ENCODE data around the gene CFAP251. TPM values are rescaled to one million over a fixed set of nuclear protein-coding genes. Genes with fewer than 3 reads are reported as not detected.

CFAP251 gene
- total and polyA plus RNA-seq, 2 experiments from 2014 or later = 3.0 to 3.7 TPM

GRCh38 chr12:122009741-122010140 lies 91.3 kb downstream of the CFAP251 start:
- no peak for TF ChIP-seq EZH2phosphoT487 (IDR thresholded peaks at IDR 0.05; ENCODE audit: low read depth, severe bottlenecking, unreplicated experiment)
- no peak for TF ChIP-seq CTCF (IDR thresholded peaks at IDR 0.05; ENCODE audit: poor library complexity)
- Histone ChIP-seq H2AFZ (no peak overlapping the region), H3K36me3 (replicated peaks; ENCODE audit: insufficient read depth, low read depth) (no peaks in the 10 kb centered on the region), H3K4me3 (no peak overlapping the region), H3K9me3 (ENCODE audit: low read depth) (no peaks in the 10 kb centered on the region), H3K27ac (no peak overlapping the region), H3K27me3 (no peaks in the 10 kb centered on the region), H3K4me2 (no peak overlapping the region), H3K79me2 (no peaks in the 10 kb centered on the region), H3K9me2 (replicated peaks; ENCODE audit: insufficient read depth) (no peaks in the 10 kb centered on the region), H4K20me1 (ENCODE audit: insufficient read depth, poor library complexity, severe bottlenecking) (no peaks in the 10 kb centered on the region), H3K4me1 (ENCODE audit: insufficient read depth) (no peaks in the 10 kb centered on the region)
- 89% methylated on average over 7 of the region's 9 CpGs for WGBS (ENCODE audit: low lambda C conversion rate, missing lambda C conversion rate)
- no peak for DNase-seq (ENCODE audit: low spot score)

GRCh38 chr12:122012184-122012583 lies 93.8 kb downstream of the CFAP251 start:
- Histone ChIP-seq H3K79me2 (no peaks in the 10 kb centered on the region), H3K9me3 (ENCODE audit: low read depth) (no peaks in the 10 kb centered on the region), H4K20me1 (ENCODE audit: insufficient read depth, poor library complexity, severe bottlenecking) (no peaks in the 10 kb centered on the region), H3K4me1 (ENCODE audit: insufficient read depth) (no peaks in the 10 kb centered on the region), H2AFZ (no peak overlapping the region), H3K36me3 (replicated peaks; ENCODE audit: insufficient read depth, low read depth) (no peaks in the 10 kb centered on the region), H3K9me2 (replicated peaks; ENCODE audit: insufficient read depth) (no peaks in the 10 kb centered on the region), H3K27ac (no peak overlapping the region), H3K4me3 (no peak overlapping the region), H3K27me3 (no peaks in the 10 kb centered on the region), H3K4me2 (no peak overlapping the region)
- TF ChIP-seq EZH2phosphoT487 (IDR thresholded peaks at IDR 0.05; ENCODE audit: low read depth, severe bottlenecking, unreplicated experiment) (no peak), CTCF (IDR thresholded peaks at IDR 0.05; ENCODE audit: poor library complexity) (no peak), EZH2 (IDR thresholded peaks at IDR 0.05; ENCODE audit: borderline replicate concordance) (no peak)
- WGBS (ENCODE audit: low lambda C conversion rate, missing lambda C conversion rate) = 94% methylated on average over 6 of the region's 6 CpGs
- DNase-seq (ENCODE audit: low spot score) = no peak

GRCh38 chr12:122013136-122013535 lies 94.7 kb downstream of the CFAP251 start:
- no peak overlapping the region for H3K4me3 ChIP-seq
- no peaks in the 10 kb centered on the region for H3K9me2 ChIP-seq (replicated peaks; ENCODE audit: insufficient read depth)
- no peaks in the 10 kb centered on the region for H4K20me1 ChIP-seq (ENCODE audit: insufficient read depth, poor library complexity, severe bottlenecking)
- TF ChIP-seq EZH2 (IDR thresholded peaks at IDR 0.05; ENCODE audit: borderline replicate concordance) (no peak), EZH2phosphoT487 (IDR thresholded peaks at IDR 0.05; ENCODE audit: low read depth, severe bottlenecking, unreplicated experiment) (no peak), CTCF (IDR thresholded peaks at IDR 0.05; ENCODE audit: poor library complexity) (no peak)
- H3K9me3 ChIP-seq (ENCODE audit: low read depth) = no peaks in the 10 kb centered on the region
- H3K79me2 ChIP-seq = no peaks in the 10 kb centered on the region
- no peaks in the 10 kb centered on the region for H3K27me3 ChIP-seq
- no peak overlapping the region for H2AFZ ChIP-seq
- no peaks in the 10 kb centered on the region for H3K36me3 ChIP-seq (replicated peaks; ENCODE audit: insufficient read depth, low read depth)
- H3K4me2 ChIP-seq = no peak overlapping the region
- no peak for DNase-seq (ENCODE audit: low spot score)
- H3K27ac ChIP-seq = no peak overlapping the region
- WGBS (ENCODE audit: low lambda C conversion rate, missing lambda C conversion rate) = 93% methylated on average over 4 of the region's 4 CpGs
- no peaks in the 10 kb centered on the region for H3K4me1 ChIP-seq (ENCODE audit: insufficient read depth)
